HG03060 (cell line): ENCODE results near the gene MAP3K20.
"Not testable (repeated sequence)": the region's sequence is repeated elsewhere in the genome, so short reads cannot be mapped to it uniquely, and the experiment has no call there.

Source experiments
- ATAC-seq: cut with Tn5 transposase; IDR thresholded peaks from one replicate; pipeline ENCODE4 v1.9.1; 2021; ENCODE audit warnings: low read depth, moderate number of reproducible peaks; ENCODE audit not compliant: unreplicated experiment

Gene MAP3K20

DNA sequence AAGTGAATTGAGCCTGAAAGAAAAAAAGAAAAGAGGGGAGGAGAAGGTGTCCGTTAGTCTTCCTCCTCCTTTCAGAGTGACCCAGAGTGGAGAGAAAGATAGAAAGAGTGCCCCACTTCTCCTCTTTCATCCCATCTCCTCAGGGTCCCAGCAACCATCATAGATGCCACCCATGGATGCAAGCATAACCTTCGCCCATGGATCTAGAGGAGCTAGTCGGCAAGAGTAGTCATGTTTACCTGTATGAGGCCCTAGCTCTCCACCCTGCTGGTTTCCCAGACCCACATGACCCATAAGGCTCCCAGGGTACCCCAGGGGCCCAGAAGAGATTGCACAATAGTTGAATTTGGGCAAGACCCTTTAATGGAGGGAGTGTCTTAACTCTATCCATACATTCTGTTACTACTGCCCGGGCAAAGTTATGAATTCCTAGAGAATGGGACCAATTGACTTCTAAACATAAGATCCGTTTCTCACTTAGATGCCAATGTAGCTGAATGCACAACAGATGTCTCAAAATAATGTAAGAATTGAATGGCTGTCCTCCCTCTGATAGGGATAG lies 223.0 kb downstream of the MAP3K20 start:
- ATAC-seq: no peak

DNA sequence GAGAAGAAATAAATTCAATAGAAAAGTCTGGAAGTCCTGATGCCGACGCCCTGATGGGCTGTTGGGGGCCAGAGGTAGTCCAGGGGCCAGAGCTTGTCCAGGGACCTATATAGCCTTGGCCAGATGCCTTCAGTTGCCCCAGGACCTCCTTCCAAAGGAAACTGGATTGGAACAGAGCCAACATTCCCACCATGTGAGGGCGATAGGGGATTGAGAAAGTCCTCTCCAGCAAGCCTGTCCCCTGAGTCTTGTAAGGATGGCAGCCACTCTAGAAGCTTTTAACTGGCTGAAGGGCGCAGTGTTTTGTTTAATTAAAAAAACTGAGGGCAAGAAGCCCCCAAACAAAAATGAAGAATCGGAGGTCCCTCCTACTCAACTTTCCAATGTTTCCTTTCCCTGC lies 224.1 kb downstream of the MAP3K20 start:
- no peak for ATAC-seq

DNA sequence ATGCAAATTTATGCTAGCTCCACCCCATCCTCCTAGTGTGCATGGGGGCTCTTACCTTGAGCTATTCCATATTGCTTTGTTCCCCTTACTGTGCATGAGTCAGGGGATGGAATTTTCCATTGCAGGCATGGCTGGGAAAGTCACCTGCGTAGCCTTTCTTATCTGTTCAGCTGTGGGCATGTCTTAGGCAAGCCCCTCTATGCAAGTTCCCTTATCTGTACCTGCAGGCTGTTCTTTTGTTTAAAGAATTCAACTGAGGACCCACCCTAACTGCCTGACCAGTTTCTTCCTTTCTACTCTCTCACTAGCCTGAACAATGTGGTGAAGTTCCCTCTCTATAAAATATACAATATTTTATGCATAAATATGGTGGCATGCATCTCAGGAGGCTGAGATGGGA lies 224.8 kb downstream of the MAP3K20 start:
- no peak for ATAC-seq

DNA sequence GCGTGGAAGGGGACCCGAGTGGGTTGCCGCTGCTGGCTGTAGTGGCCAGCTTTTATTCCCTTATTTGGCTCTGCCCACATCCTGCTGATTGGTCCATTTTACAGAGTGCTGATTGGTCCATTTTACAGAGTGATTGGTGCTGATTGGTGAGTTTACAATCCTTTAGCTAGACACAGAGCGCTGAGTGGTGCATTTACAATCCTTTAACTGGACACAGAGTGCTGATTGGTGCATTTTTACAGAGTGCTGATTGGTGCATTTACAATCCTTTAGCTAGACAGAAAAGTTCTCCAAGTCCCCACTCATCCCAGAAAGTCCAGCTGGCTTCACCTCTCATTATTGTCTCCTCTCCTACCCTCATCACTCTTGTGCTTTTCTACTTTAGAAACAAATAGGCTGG lies 225.9 kb downstream of the MAP3K20 start:
- ATAC-seq: not testable (repeated sequence)

DNA sequence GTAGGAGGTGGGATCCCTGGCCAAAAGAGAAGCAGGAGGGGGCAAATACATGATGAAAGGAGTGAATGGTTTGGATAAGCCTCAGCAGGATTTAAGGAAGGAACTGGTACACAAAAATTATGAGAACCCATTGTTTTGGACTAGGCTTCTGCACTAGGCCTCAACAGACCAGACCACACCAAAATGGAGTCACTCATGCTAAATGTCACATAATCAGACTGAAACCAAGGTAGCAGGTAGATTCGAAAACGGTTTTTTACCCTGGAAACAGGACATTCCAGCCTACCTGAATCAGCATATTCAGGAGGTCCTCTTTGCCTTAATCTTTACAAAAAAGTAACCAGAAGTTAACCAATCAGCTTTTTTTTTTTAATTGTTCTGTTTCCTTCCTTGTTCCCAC lies 229.7 kb downstream of the MAP3K20 start:
- ATAC-seq: no peak

DNA sequence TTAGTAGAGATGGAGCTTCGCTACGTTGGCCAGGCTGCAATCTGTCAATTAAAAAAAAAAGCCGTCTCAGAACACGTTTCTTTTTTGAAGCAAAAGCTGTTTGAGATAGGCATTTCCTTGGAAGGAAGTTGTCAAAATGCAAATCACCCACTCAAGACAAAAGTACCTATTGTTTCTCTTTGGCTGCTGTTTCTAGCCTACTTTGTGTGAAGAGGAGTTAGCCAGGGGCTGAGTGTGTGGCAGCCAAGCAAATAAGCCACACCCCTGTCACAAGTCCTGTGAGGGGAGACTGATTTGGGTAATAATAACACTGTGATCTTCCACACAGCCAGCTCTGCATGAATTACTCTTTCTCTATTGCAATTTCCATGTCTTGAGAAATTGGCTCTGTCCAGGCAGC lies 231.6 kb downstream of the MAP3K20 start:
- peak; percentile 72 for ATAC-seq

DNA sequence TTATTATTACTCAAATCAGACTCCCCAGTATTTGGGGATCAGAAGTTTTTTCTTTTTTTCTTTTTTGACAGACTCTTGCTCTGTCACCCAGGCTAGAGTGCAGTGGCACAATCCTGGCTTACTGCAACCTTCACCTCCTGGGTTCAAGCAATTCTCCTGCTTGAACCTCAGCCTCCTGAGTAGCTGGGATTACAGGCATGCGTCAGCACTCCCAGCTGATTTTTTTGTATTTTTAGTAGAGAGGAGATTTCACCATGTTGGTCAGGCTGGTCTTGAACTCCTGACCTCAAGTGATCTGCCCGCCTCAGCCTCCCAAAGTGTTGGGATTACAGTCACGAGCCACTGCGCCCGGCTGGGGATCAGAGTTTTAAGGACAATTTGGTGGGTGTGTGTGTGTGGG lies 233.7 kb downstream of the MAP3K20 start:
- not testable (repeated sequence) for ATAC-seq

DNA sequence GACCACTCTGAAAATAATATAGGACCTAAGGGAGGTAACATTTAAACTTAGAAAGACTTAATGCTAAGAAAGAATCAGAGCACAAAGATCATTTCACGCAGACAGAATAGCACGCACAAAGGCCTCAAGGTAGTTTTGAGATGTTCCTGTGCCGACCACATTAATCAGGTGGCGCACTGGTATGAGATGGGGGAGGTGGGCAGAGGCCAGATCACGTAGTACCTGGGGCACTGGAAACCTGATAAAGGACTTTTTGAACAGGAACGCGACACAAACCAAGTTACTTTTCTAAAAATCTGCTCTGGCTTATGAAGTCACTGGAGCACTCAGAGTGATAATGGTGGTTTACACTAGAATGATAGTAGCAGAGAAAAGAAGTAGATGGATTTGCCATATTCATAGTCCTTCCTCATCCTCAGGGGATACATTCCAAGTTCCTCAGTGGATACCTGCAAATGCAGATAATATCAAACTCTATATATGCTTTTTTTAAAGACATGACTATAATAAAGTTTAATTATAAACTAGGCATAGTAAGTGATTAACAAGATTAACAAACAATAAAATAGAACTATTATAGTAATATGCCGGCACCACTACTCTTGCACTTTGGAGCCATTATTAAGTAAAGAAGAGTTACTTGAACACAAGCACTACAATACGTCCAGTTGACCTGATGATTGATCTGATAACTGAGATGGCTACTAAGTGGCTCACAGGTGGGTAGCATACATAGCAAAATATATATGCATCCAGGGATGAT lies 236.4 kb downstream of the MAP3K20 start:
- ATAC-seq: no peak
